ENCODE data around the gene CCDC116. TPM values are rescaled to one million over a fixed set of nuclear protein-coding genes. Genes with fewer than 3 reads are reported as not detected.
A peak's percentile ranks its signal among the peaks of the same experiment; 100 is the strongest.
"Not testable (repeated sequence)": the region's sequence is repeated elsewhere in the genome, so short reads cannot be mapped to it uniquely, and the experiment has no call there.

CCDC116 gene
- not detected in 2 replicates for total RNA-seq (2014; rRNA removed; shearing (Covaris generic))

GRCh38 chr22:21632237-21632895, at the start of gene CCDC116:
TSS of gene CCDC116 (plus strand) at chr22:21632760. CDS start at chr22:21633182, 422 bp downstream.
- in situ Hi-C loops (cut with HindIII; ENCODE audit: low sequenced_read_pairs), result no loop called here
- no peak for DNase-seq (ENCODE audit: low spot score)

GRCh38 chr22:21582801-21583740, 49.5 kb upstream of the CCDC116 start:
- DNase-seq (ENCODE audit: low spot score), result no peak
- in situ Hi-C loops (cut with HindIII; ENCODE audit: low sequenced_read_pairs), result no loop called here

GRCh38 chr22:21585389-21585788, 47.2 kb upstream of the CCDC116 start:
- in situ Hi-C loops (cut with HindIII; ENCODE audit: low sequenced_read_pairs), result no loop called here
- DNase-seq (ENCODE audit: low spot score), result no peak

- peak; percentile 47 for DNase-seq (ENCODE audit: low spot score)
- in situ Hi-C loops (cut with HindIII; ENCODE audit: low sequenced_read_pairs), result no loop called here
Measured at GRCh38 chr22:21587803-21588611, 44.6 kb upstream of the CCDC116 start.

- in situ Hi-C loops (cut with HindIII; ENCODE audit: low sequenced_read_pairs), result no loop called here
Measured at GRCh38 chr22:21589396-21589795, 43.2 kb upstream of the CCDC116 start.

GRCh38 chr22:21590809-21591641, 41.5 kb upstream of the CCDC116 start:
- in situ Hi-C loops (cut with HindIII; ENCODE audit: low sequenced_read_pairs), result no loop called here
- peak; percentile 34 for DNase-seq (ENCODE audit: low spot score)

More at GRCh38 chr22:21589396-21589795, 43.2 kb upstream of the CCDC116 start:
- no peak for DNase-seq (ENCODE audit: low spot score)

- DNase-seq (ENCODE audit: low spot score), result no peak
- in situ Hi-C loops (cut with HindIII; ENCODE audit: low sequenced_read_pairs), result no loop called here
Measured at GRCh38 chr22:21591695-21592094, 40.9 kb upstream of the CCDC116 start.

- in situ Hi-C loops (cut with HindIII; ENCODE audit: low sequenced_read_pairs), result no loop called here
- DNase-seq (ENCODE audit: low spot score), result no peak
Measured at GRCh38 chr22:21592422-21592821, 40.1 kb upstream of the CCDC116 start.

GRCh38 chr22:21593406-21594232, 38.9 kb upstream of the CCDC116 start:
- in situ Hi-C loops (cut with HindIII; ENCODE audit: low sequenced_read_pairs), result no loop called here
- DNase-seq (ENCODE audit: low spot score), result peak; percentile 65

- in situ Hi-C loops (cut with HindIII; ENCODE audit: low sequenced_read_pairs), result no loop called here
- DNase-seq (ENCODE audit: low spot score), result no peak
Measured at GRCh38 chr22:21594865-21595452, 37.6 kb upstream of the CCDC116 start.

GRCh38 chr22:21596356-21597135, 36.0 kb upstream of the CCDC116 start:
- DNase-seq (ENCODE audit: low spot score); in situ Hi-C loops (cut with HindIII; ENCODE audit: low sequenced_read_pairs): not testable (repeated sequence)

GRCh38 chr22:21598302-21598701, 34.3 kb upstream of the CCDC116 start:
- no peak for DNase-seq (ENCODE audit: low spot score)
- in situ Hi-C loops (cut with HindIII; ENCODE audit: low sequenced_read_pairs), result no loop called here

- DNase-seq (ENCODE audit: low spot score), result no peak
- in situ Hi-C loops (cut with HindIII; ENCODE audit: low sequenced_read_pairs), result no loop called here
Measured at GRCh38 chr22:21599053-21599893, 33.3 kb upstream of the CCDC116 start.

GRCh38 chr22:21602579-21602978, 30.0 kb upstream of the CCDC116 start:
- in situ Hi-C loops (cut with HindIII; ENCODE audit: low sequenced_read_pairs), result no loop called here
- DNase-seq (ENCODE audit: low spot score), result no peak

GRCh38 chr22:21603973-21604372, 28.6 kb upstream of the CCDC116 start:
- in situ Hi-C loops (cut with HindIII; ENCODE audit: low sequenced_read_pairs), result no loop called here

More at GRCh38 chr22:21603973-21604372, 28.6 kb upstream of the CCDC116 start:
- DNase-seq (ENCODE audit: low spot score), result no peak
